ENCODE data around the gene NREP. TPM values are rescaled to one million over a fixed set of nuclear protein-coding genes. Genes with fewer than 3 reads are reported as not detected.

Gene NREP
- total and polyA plus RNA-seq, 2 experiments from 2014 or later = 260 to 300 TPM

- no peaks in the 10 kb centered on the region for H3K27me3 ChIP-seq (ENCODE audit: insufficient read depth)
- H3K4me1 ChIP-seq (ENCODE audit: insufficient read depth) = peaks cover 7% of the 10 kb centered on the region
- no peak for TF ChIP-seq STAT1 (IDR thresholded peaks at IDR 0.05; ENCODE audit: unreplicated experiment)
- no peak for TF ChIP-seq NANOG (IDR thresholded peaks at IDR 0.05; ENCODE audit: borderline replicate concordance)
- no peak for TF ChIP-seq ZNF331 (CRISPR knock-in tag; IDR thresholded peaks at IDR 0.05; ENCODE audit: low read depth)
- TF ChIP-seq REST (IDR thresholded peaks at IDR 0.05; ENCODE audit: unreplicated experiment) = no peak
- TF ChIP-seq, protein P1, sequence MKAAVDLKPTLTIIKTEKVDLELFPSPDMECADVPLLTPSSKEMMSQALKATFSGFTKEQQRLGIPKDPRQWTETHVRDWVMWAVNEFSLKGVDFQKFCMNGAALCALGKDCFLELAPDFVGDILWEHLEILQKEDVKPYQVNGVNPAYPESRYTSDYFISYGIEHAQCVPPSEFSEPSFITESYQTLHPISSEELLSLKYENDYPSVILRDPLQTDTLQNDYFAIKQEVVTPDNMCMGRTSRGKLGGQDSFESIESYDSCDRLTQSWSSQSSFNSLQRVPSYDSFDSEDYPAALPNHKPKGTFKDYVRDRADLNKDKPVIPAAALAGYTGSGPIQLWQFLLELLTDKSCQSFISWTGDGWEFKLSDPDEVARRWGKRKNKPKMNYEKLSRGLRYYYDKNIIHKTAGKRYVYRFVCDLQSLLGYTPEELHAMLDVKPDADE (IDR thresholded peaks at IDR 0.05) = no peak
- no peak for TF ChIP-seq JUNB (IDR thresholded peaks at IDR 0.05; ENCODE audit: unreplicated experiment)
- no peak for TF ChIP-seq ZNF114 (CRISPR knock-in tag; IDR thresholded peaks at IDR 0.05)
- TF ChIP-seq EZH2 (IDR thresholded peaks at IDR 0.05; ENCODE audit: low read depth, unreplicated experiment) = no peak
- TF ChIP-seq, protein P2, sequence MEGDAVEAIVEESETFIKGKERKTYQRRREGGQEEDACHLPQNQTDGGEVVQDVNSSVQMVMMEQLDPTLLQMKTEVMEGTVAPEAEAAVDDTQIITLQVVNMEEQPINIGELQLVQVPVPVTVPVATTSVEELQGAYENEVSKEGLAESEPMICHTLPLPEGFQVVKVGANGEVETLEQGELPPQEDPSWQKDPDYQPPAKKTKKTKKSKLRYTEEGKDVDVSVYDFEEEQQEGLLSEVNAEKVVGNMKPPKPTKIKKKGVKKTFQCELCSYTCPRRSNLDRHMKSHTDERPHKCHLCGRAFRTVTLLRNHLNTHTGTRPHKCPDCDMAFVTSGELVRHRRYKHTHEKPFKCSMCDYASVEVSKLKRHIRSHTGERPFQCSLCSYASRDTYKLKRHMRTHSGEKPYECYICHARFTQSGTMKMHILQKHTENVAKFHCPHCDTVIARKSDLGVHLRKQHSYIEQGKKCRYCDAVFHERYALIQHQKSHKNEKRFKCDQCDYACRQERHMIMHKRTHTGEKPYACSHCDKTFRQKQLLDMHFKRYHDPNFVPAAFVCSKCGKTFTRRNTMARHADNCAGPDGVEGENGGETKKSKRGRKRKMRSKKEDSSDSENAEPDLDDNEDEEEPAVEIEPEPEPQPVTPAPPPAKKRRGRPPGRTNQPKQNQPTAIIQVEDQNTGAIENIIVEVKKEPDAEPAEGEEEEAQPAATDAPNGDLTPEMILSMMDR (conservative IDR thresholded peaks at IDR 0.05; ENCODE audit: low read depth in 2 of 2) = no peak
- TF ChIP-seq, protein P3, sequence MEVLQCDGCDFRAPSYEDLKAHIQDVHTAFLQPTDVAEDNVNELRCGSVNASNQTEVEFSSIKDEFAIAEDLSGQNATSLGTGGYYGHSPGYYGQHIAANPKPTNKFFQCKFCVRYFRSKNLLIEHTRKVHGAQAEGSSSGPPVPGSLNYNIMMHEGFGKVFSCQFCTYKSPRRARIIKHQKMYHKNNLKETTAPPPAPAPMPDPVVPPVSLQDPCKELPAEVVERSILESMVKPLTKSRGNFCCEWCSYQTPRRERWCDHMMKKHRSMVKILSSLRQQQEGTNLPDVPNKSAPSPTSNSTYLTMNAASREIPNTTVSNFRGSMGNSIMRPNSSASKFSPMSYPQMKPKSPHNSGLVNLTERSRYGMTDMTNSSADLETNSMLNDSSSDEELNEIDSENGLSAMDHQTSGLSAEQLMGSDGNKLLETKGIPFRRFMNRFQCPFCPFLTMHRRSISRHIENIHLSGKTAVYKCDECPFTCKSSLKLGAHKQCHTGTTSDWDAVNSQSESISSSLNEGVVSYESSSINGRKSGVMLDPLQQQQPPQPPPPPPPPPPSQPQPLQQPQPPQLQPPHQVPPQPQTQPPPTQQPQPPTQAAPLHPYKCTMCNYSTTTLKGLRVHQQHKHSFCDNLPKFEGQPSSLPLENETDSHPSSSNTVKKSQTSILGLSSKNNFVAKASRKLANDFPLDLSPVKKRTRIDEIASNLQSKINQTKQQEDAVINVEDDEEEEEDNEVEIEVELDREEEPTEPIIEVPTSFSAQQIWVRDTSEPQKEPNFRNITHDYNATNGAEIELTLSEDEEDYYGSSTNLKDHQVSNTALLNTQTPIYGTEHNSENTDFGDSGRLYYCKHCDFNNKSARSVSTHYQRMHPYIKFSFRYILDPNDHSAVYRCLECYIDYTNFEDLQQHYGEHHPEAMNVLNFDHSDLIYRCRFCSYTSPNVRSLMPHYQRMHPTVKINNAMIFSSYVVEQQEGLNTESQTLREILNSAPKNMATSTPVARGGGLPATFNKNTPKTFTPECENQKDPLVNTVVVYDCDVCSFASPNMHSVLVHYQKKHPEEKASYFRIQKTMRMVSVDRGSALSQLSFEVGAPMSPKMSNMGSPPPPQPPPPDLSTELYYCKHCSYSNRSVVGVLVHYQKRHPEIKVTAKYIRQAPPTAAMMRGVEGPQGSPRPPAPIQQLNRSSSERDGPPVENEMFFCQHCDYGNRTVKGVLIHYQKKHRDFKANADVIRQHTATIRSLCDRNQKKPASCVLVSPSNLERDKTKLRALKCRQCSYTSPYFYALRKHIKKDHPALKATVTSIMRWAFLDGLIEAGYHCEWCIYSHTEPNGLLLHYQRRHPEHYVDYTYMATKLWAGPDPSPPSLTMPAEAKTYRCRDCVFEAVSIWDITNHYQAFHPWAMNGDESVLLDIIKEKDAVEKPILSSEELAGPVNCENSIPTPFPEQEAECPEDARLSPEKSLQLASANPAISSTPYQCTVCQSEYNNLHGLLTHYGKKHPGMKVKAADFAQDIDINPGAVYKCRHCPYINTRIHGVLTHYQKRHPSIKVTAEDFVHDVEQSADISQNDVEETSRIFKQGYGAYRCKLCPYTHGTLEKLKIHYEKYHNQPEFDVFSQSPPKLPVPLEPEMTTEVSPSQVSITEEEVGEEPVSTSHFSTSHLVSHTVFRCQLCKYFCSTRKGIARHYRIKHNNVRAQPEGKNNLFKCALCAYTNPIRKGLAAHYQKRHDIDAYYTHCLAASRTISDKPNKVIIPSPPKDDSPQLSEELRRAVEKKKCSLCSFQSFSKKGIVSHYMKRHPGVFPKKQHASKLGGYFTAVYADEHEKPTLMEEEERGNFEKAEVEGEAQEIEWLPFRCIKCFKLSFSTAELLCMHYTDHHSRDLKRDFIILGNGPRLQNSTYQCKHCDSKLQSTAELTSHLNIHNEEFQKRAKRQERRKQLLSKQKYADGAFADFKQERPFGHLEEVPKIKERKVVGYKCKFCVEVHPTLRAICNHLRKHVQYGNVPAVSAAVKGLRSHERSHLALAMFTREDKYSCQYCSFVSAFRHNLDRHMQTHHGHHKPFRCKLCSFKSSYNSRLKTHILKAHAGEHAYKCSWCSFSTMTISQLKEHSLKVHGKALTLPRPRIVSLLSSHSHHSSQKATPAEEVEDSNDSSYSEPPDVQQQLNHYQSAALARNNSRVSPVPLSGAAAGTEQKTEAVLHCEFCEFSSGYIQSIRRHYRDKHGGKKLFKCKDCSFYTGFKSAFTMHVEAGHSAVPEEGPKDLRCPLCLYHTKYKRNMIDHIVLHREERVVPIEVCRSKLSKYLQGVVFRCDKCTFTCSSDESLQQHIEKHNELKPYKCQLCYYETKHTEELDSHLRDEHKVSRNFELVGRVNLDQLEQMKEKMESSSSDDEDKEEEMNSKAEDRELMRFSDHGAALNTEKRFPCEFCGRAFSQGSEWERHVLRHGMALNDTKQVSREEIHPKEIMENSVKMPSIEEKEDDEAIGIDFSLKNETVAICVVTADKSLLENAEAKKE (CRISPR knock-in tag; IDR thresholded peaks at IDR 0.05) = no peak
- TF ChIP-seq POLR2AphosphoS5 (IDR thresholded peaks at IDR 0.05; ENCODE audit: low read depth) = no peak
- TF ChIP-seq EZH2phosphoT487 (IDR thresholded peaks at IDR 0.05; ENCODE audit: unreplicated experiment) = no peak
- TF ChIP-seq CREB1 (CRISPR knock-in tag; IDR thresholded peaks at IDR 0.05; ENCODE audit: low read depth) = no peak
- Mint-ChIP-seq H3K27ac (no peak overlapping the region), H3K4me1 (peaks cover 27% of the 10 kb centered on the region), H3K36me3 (ENCODE audit: low read depth) (no peaks in the 10 kb centered on the region), H3K9me3 (no peaks in the 10 kb centered on the region), H3K4me3 (no peak overlapping the region), H3K27me3 (ENCODE audit: insufficient read depth, low read depth, poor library complexity) (peaks cover 3% of the 10 kb centered on the region)
- no peak overlapping the region for H3K27ac ChIP-seq (ENCODE audit: low read depth)
- DNase-seq (ENCODE audit: low spot score) = no peak
- H2AFZ ChIP-seq = no peak overlapping the region
- H3K36me3 ChIP-seq (ENCODE audit: insufficient read depth) = no peaks in the 10 kb centered on the region
- H3K4me3 ChIP-seq = no peak overlapping the region
- H3K9me2 ChIP-seq (ENCODE audit: insufficient read depth) = peaks cover 12% of the 10 kb centered on the region; the same call in 1 of the 2 replicates
- no peak for ATAC-seq
- H3F3A ChIP-seq (replicated peaks; ENCODE audit: low read depth) = no peaks in the 10 kb centered on the region
- H4K20me1 ChIP-seq (replicated peaks; ENCODE audit: insufficient read depth) = no peaks in the 10 kb centered on the region
- no peaks in the 10 kb centered on the region for H3K79me2 ChIP-seq (replicated peaks; ENCODE audit: insufficient read depth)
- H3K4me2 ChIP-seq = no peak overlapping the region
Measured at GRCh38 chr5:111679611-111680010, 77.4 kb downstream of the NREP start.

Data from GM23338 (cell line).